Keratinocyte (primary cell): ENCODE data around the gene TNFRSF19. TPM values are rescaled to one million over a fixed set of nuclear protein-coding genes. Genes with fewer than 3 reads are reported as not detected.
A peak's percentile ranks its signal among the peaks of the same experiment; 100 is the strongest.
"Not testable (repeated sequence)": the region's sequence is repeated elsewhere in the genome, so short reads cannot be mapped to it uniquely, and the experiment has no call there.

ENCODE experiments used
- DNase-seq: peaks from one replicate; pipeline ENCODE4 v3.0.0-alpha.2; 2011; ENCODE audit warnings: low read depth, missing footprints, low spot score
- FAIRE-seq: peaks from 2 replicates; lab custom pipeline; 2011; peaks lifted over from hg19 to GRCh38; lab: Jason Lieb, UNC
- H2AFZ ChIP-seq: 2 replicates; pipeline ENCODE4 v1.6.0; 2012; ENCODE audit warnings: low read length, control low read depth, inconsistent platforms; ENCODE audit not compliant: control insufficient read depth
- H3K27ac ChIP-seq: 2 replicates; pipeline ENCODE4 v1.5.1; 2011; ENCODE audit warnings: low read length; ENCODE audit not compliant: control insufficient read depth, insufficient read depth
- H3K27me3 ChIP-seq: 3 replicates; pipeline ENCODE4 v1.6.0; 2011; ENCODE audit warnings: low read length; ENCODE audit not compliant: control insufficient read depth, insufficient read depth; ENCODE audit errors: extremely low read depth
- H3K36me3 ChIP-seq, 2 experiments: 2 replicates in 1 of 2; 3 replicates in 1 of 2; pipeline ENCODE4 v1.5.1; 2011; ENCODE audit warnings: low read length in 2 of 2, mild to moderate bottlenecking in 1 of 2; ENCODE audit not compliant: control insufficient read depth in 2 of 2, insufficient read depth in 2 of 2; ENCODE audit errors: extremely low read depth in 1 of 2
- H3K4me1 ChIP-seq: 3 replicates; pipeline ENCODE4 v1.5.1; 2011; ENCODE audit warnings: low read length; ENCODE audit not compliant: control insufficient read depth, insufficient read depth; ENCODE audit errors: extremely low read depth
- H3K4me2 ChIP-seq: 3 replicates; pipeline ENCODE4 v1.6.0; 2011; ENCODE audit warnings: low read depth, low read length; ENCODE audit not compliant: control insufficient read depth, insufficient read depth; ENCODE audit errors: extremely low read depth
- H3K4me3 ChIP-seq, 3 experiments: fragments of 200-600 bp in 1 of 3; sonication (generic) in 1 of 3; 2 replicates in 2 of 3; 3 replicates in 1 of 3; pipeline ENCODE4 v1.5.1; 2011 to 2016; ENCODE audit warnings: low read length in 3 of 3, mild to moderate bottlenecking in 3 of 3, control low read depth in 2 of 3, inconsistent platforms in 1 of 3, low read depth in 1 of 3, mixed read lengths in 1 of 3, mixed run types in 1 of 3, moderate library complexity in 1 of 3; ENCODE audit not compliant: control insufficient read depth in 2 of 3, insufficient read depth in 2 of 3; ENCODE audit errors: extremely low read depth in 1 of 3
- H3K79me2 ChIP-seq: 2 replicates; pipeline ENCODE4 v1.6.0; 2012; ENCODE audit warnings: low read length; ENCODE audit not compliant: control insufficient read depth, insufficient read depth
- H3K9ac ChIP-seq: 3 replicates; pipeline ENCODE4 v1.6.0; 2011; ENCODE audit warnings: low read length; ENCODE audit not compliant: control insufficient read depth, insufficient read depth; ENCODE audit errors: extremely low read depth
- H3K9me1 ChIP-seq: 3 replicates; pipeline ENCODE4 v1.6.0; 2011; ENCODE audit warnings: low read length; ENCODE audit not compliant: control insufficient read depth, insufficient read depth; ENCODE audit errors: extremely low read depth
- H3K9me3 ChIP-seq: 2 replicates; pipeline ENCODE4 v1.5.1; 2012; ENCODE audit warnings: low read depth, low read length; ENCODE audit not compliant: control insufficient read depth
- H4K20me1 ChIP-seq: 3 replicates; pipeline ENCODE4 v1.6.0; 2011; ENCODE audit warnings: low read length; ENCODE audit not compliant: control insufficient read depth, insufficient read depth; ENCODE audit errors: extremely low read depth
- CTCF ChIP-seq, 3 experiments: IDR thresholded peaks in 1 of 3; conservative IDR thresholded peaks in 1 of 3; optimal IDR thresholded peaks in 1 of 3; 2 replicates in 2 of 3; 3 replicates in 1 of 3; pipeline versions ENCODE3 to v1.5.1; 2011; ENCODE audit warnings: low read length in 3 of 3, mild to moderate bottlenecking in 3 of 3, moderate library complexity in 2 of 3, control low read depth in 1 of 3, inconsistent platforms in 1 of 3; ENCODE audit not compliant: insufficient read depth in 2 of 3; ENCODE audit errors: extremely low read depth in 1 of 3
- EZH2 ChIP-seq: IDR thresholded peaks from one replicate; pipeline ENCODE4 v1.6.1; 2012; ENCODE audit warnings: inconsistent platforms, mild to moderate bottlenecking, low read length, moderate library complexity
- dilution Hi-C: fragments of 300-500 bp; cut with MboI; formaldehyde crosslinking; loops from one replicate; pipeline ENCODE4 v1.7.0; 2020; ENCODE audit warnings: low sequenced_read_pairs; ENCODE audit not compliant: extremely low pct_ligation_motif_present
- polyA minus RNA-seq, 3 experiments: library from RNA; depleted of rRNA, polyadenylated mRNA; stranded (reverse); fragments of >200 nt; gene quantifications; 1 replicate in 1 of 3; 2 replicates in 1 of 3; 3 replicates in 1 of 3; pipeline ENCODE4 v1.2.3, GENCODE V29; 2011
- polyA plus RNA-seq, 5 experiments: library from polyadenylated mRNA; depleted of rRNA in 3 of 5; stranded (reverse) in 3 of 5; stranded (forward) in 1 of 5; unstranded in 1 of 5; fragments of >200 nt; gene quantifications; 1 replicate in 1 of 5; 2 replicates in 3 of 5; 3 replicates in 1 of 5; pipeline versions ENCODE4 v1.2.1 to v1.2.3, GENCODE V29; 2011 to 2012; ENCODE audit warnings: missing spikeins in 2 of 5, low read depth in 1 of 5, low replicate concordance in 1 of 5

The TNFRSF19 gene
- 1.1 to 1.8 TPM (median 1.2 TPM) in 3 replicates for polyA plus RNA-seq
- polyA plus RNA-seq (2011; ENCODE audit: low read depth) = 1.4 TPM
- 0.38 and 0.69 TPM in 2 replicates for polyA plus RNA-seq (2011; cell fraction: cytosol; rRNA removed)
- 2.0 and 2.8 TPM in 2 replicates for polyA plus RNA-seq (2011; cell fraction: nucleus; rRNA removed)
- 0.41 and 0.86 TPM in 2 replicates for polyA plus RNA-seq (2012; ENCODE audit: low replicate concordance)
- 1.9 to 3.1 TPM (median 2.2 TPM) in 3 replicates for polyA minus RNA-seq
- polyA minus RNA-seq (2011; cell fraction: cytosol; rRNA and poly(A)+ RNA removed) = 0.58 TPM
- 2.5 and 3.3 TPM in 2 replicates for polyA minus RNA-seq (2011; cell fraction: nucleus; rRNA and poly(A)+ RNA removed)

- TF ChIP-seq EZH2 = no peak
- TF ChIP-seq CTCF (optimal IDR thresholded peaks at IDR 0.05 in 1 of 3, IDR thresholded peaks at IDR 0.05 in 1 of 3, conservative IDR thresholded peaks at IDR 0.05 in 1 of 3; ENCODE audit: extremely low read depth in 1 of 3, insufficient read depth in 2 of 3, low read length in 3 of 3) = no peak
- dilution Hi-C loops = no loop called here
- H3K9me3 ChIP-seq = no peaks in the 10 kb centered on the region
- H3K27me3 ChIP-seq = no peaks in the 10 kb centered on the region
- H2AFZ ChIP-seq = peak within 1 kb of the TSS; percentile 75
- H3K9me1 ChIP-seq = no peaks in the 10 kb centered on the region
- peak within 1 kb of the TSS in 2 of 3 experiments; percentile 4 to 29 for H3K4me3 ChIP-seq
- H3K4me1 ChIP-seq = peaks cover 11% of the 10 kb centered on the region
- no peaks in the 10 kb centered on the region for H3K79me2 ChIP-seq
- peak within 1 kb of the TSS; percentile 66 for H3K4me2 ChIP-seq
- no peaks in the 10 kb centered on the region for H4K20me1 ChIP-seq
- FAIRE-seq = peak; percentile 72
- H3K27ac ChIP-seq = no peak within 1 kb of the TSS
- H3K9ac ChIP-seq = no peak within 1 kb of the TSS
- no peaks in the 10 kb centered on the region for H3K36me3 ChIP-seq
- no peak for DNase-seq
These were observed at the start of gene TNFRSF19 for GRCh38 chr13:23570099-23570920. TSS of gene TNFRSF19 (plus strand) at chr13:23570412. CDS start at chr13:23590184, 19,772 bp downstream.

- dilution Hi-C loops = not testable (repeated sequence)
These were observed 40.3 kb upstream of the TNFRSF19 start for GRCh38 chr13:23529926-23530325.

More at GRCh38 chr13:23529926-23530325, 40.3 kb upstream of the TNFRSF19 start:
- peak overlapping the region; percentile 16 for H2AFZ ChIP-seq
- H3K9me1 ChIP-seq, H3K27me3 ChIP-seq, H3K27ac ChIP-seq, DNase-seq, H3K9ac ChIP-seq, H3K4me2 ChIP-seq, H3K4me3 ChIP-seq, FAIRE-seq, H3K79me2 ChIP-seq, H3K4me1 ChIP-seq, H3K9me3 ChIP-seq, H4K20me1 ChIP-seq, H3K36me3 ChIP-seq: not testable (repeated sequence)
